Progenitor cell of endocrine pancreas (in vitro differentiated cells): Measurements from ENCODE around the gene GNG12. TPM values are rescaled to one million over a fixed set of nuclear protein-coding genes. Genes with fewer than 3 reads are reported as not detected.

Source experiments
- DNase-seq: peaks from one replicate; pipeline ENCODE4 v3.0.0; 2021; ENCODE audit warnings: low spot score; ENCODE audit not compliant: unreplicated experiment
- H3K27ac Mint-ChIP-seq: 2 replicates; pipeline ENCODE4 v1.8.0; 2021; ENCODE audit warnings: mild to moderate bottlenecking, moderate library complexity, mixed read lengths
- H3K27me3 Mint-ChIP-seq: 2 replicates; pipeline ENCODE4 v1.8.0; 2021; ENCODE audit warnings: mixed read lengths
- H3K36me3 Mint-ChIP-seq: 2 replicates; pipeline ENCODE4 v1.8.0; 2022; ENCODE audit warnings: mixed read lengths; ENCODE audit not compliant: insufficient read depth
- H3K4me1 Mint-ChIP-seq: 2 replicates; pipeline ENCODE4 v1.8.0; 2021; ENCODE audit warnings: low read depth, mixed read lengths
- H3K4me3 Mint-ChIP-seq: 2 replicates; pipeline ENCODE4 v1.8.0; 2021; ENCODE audit warnings: low read depth, mild to moderate bottlenecking, moderate library complexity, mixed read lengths
- H3K9me3 Mint-ChIP-seq: 2 replicates; pipeline ENCODE4 v1.8.0; 2021; ENCODE audit warnings: low read depth, mixed read lengths
- total RNA-seq: library from RNA; stranded (reverse); gene quantifications from 2 replicates; pipeline ENCODE4 v1.2.1, GENCODE V29; 2021
- TF ChIP-seq, protein P1 (sequence below): fragments of 200-600 bp; sonication (generic); IDR thresholded peaks from one replicate; pipeline ENCODE4 v1.5.0; 2021; ENCODE audit warnings: antibody characterized with exemption, mild to moderate bottlenecking; ENCODE audit not compliant: unreplicated experiment

The GNG12 gene
- total RNA-seq, 1 donor from 2014 or later: 8.9 TPM

DNA sequence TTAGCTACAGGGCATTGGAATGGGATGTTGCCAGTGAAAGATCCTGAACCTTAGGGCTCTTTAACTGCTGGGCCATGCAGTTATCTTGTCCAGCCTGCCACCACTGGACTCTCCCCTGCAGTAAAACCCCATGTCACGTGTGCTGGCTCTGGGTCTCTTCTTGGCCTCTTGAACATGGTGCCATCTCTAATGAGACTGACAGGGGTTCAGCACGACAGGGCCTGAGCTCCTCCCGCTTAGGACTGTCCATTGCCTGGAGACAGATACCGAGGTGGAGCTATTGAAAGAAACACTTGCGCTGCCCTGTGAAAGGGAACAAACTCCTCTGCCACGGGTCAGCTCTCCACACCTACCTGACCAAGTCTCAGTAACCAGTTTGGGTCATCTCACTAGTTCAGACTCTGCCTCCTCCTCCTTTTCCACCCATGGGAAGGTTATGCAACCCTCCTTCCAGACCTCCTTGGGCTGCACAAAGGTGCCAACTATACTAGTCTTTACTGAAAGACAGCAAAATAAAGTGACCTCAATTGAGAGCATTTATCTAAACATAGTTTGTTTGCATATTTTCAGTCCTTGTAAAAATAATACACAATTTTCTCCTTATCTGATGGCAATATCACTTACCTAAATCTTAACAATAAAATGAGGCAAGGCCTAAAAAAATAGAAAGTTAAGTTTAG, 66.0 kb downstream of the GNG12 start:
- no peak for DNase-seq
- Mint-ChIP-seq H3K4me1 (peaks cover 12% of the 10 kb centered on the region), H3K36me3 (no peaks in the 10 kb centered on the region), H3K27ac (no peak overlapping the region), H3K4me3 (no peak overlapping the region), H3K27me3 (peaks cover 5% of the 10 kb centered on the region), H3K9me3 (no peaks in the 10 kb centered on the region)
- TF ChIP-seq, protein P1, sequence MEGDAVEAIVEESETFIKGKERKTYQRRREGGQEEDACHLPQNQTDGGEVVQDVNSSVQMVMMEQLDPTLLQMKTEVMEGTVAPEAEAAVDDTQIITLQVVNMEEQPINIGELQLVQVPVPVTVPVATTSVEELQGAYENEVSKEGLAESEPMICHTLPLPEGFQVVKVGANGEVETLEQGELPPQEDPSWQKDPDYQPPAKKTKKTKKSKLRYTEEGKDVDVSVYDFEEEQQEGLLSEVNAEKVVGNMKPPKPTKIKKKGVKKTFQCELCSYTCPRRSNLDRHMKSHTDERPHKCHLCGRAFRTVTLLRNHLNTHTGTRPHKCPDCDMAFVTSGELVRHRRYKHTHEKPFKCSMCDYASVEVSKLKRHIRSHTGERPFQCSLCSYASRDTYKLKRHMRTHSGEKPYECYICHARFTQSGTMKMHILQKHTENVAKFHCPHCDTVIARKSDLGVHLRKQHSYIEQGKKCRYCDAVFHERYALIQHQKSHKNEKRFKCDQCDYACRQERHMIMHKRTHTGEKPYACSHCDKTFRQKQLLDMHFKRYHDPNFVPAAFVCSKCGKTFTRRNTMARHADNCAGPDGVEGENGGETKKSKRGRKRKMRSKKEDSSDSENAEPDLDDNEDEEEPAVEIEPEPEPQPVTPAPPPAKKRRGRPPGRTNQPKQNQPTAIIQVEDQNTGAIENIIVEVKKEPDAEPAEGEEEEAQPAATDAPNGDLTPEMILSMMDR: no peak

DNA sequence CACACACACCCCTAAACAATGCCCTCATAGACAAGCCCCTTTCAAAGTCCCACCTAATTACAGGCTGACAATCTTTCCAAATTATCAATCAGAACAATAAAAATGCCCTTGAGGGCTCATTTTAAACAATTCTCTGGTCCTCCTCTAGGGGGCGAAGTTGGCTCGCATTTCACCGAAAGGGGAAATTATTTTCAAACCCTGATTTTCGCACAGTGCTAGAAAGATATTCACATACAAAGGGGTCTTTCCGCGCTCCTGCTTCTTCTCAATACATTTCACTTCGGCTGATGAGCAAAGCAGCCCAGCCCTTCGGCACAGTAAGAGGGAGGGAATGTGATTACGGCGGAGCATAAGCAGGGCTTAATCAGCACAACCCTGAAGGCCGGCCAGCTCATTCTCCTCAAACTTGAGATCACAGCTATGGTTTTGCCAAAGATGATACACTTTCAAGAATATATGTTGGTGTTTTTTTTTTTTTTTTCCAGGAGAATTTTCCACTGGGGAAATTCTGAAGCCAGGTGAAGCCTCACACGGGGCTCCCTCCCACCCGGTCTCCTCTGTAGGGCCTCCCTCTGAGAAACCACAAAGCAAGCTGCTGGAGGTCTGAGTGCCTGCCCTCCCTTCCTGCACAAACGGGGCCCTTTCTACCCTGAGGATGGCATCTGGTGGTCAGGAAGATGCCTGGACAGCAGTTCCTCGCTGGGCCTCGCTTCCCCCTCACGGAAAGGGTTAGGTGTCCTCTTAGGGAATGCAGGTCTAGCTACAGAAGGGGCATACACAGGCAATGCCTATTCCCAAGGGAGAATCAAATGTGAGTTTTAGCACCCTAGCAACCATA, 66.9 kb downstream of the GNG12 start:
- Mint-ChIP-seq H3K4me3 (peak overlapping the region; percentile 51), H3K27me3 (peaks cover 5% of the 10 kb centered on the region), H3K36me3 (no peaks in the 10 kb centered on the region), H3K27ac (no peak overlapping the region), H3K9me3 (no peaks in the 10 kb centered on the region), H3K4me1 (peaks cover 12% of the 10 kb centered on the region)
- DNase-seq: peak; percentile 37
- TF ChIP-seq, protein P1: peak; percentile 72

DNA sequence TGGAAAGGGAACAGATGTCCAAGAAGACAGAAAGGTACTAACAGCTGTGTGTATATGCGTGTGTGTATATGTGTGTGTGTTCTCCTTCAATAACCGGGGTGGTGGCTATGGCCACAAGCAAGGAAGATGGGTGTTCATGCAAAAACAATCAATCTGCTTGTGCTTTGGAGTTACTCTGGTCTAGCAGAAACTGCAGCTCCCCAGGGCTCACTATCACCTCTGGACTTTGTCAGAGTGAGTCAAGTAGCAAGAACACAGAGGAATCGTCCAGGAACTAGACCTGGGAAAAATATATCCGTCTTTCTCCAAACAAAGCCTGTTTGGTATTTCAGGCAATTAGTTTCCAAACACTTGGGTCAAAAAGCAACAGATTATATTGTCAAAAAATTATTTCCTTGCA, 68.6 kb downstream of the GNG12 start:
- TF ChIP-seq, protein P1: no peak
- no peaks in the 10 kb centered on the region for H3K36me3 Mint-ChIP-seq
- H3K27me3 Mint-ChIP-seq: peaks cover under 1% of the 10 kb centered on the region
- DNase-seq: no peak
- no peak overlapping the region for H3K27ac Mint-ChIP-seq
- H3K4me3 Mint-ChIP-seq: no peak overlapping the region
- H3K9me3 Mint-ChIP-seq: no peaks in the 10 kb centered on the region
- peaks cover 17% of the 10 kb centered on the region for H3K4me1 Mint-ChIP-seq

DNA sequence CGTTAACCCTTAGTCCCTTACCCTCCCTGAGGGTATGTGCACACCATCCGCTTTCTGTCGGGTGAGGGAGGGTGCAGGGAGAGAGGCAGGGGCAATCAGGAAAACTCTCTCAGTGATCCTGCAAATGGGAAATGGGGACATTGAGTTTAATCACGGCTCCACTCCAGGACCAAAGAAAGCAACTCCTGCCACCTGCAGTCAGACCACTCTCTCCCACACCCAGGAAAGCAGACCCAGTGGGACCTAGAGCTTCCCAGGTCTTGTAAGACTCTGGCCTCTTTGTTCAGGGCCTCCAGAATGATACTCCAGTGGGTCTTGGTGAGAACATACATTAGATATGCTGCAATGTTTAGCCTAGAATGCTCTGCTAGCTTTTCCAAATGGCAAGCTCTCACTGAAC, 71.5 kb downstream of the GNG12 start:
- Mint-ChIP-seq H3K4me1 (peaks cover 18% of the 10 kb centered on the region), H3K27me3 (no peaks in the 10 kb centered on the region), H3K36me3 (no peaks in the 10 kb centered on the region), H3K27ac (no peak overlapping the region), H3K4me3 (no peak overlapping the region), H3K9me3 (no peaks in the 10 kb centered on the region)
- TF ChIP-seq, protein P1: no peak
- DNase-seq: no peak

DNA sequence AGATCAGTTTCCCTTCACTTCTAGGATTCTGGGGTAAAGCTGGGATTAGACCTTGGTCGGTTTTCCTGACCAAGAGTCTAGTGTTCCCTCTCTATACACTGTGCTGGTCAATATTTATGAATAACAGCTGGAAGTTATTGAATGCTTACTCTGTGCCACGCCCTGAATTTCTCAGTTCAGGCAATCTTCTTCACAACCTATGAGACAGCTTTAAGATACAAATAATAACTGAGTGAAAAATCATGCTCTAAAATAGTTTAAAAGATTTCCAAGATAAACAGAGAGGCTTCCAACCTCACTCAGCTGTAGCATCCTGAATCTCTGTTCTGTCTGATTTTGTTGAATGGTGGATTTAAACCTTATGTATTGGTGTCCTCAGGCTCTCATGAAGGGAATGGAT, 72.2 kb downstream of the GNG12 start:
- H3K27ac Mint-ChIP-seq: no peak overlapping the region
- H3K9me3 Mint-ChIP-seq: no peaks in the 10 kb centered on the region
- H3K36me3 Mint-ChIP-seq: no peaks in the 10 kb centered on the region
- no peak for DNase-seq
- peaks cover 15% of the 10 kb centered on the region for H3K4me1 Mint-ChIP-seq
- no peak overlapping the region for H3K4me3 Mint-ChIP-seq
- no peaks in the 10 kb centered on the region for H3K27me3 Mint-ChIP-seq
- TF ChIP-seq, protein P1: no peak
